Fibroblast of gingiva (primary cell): ENCODE measurements around the gene IGLL5.

ENCODE experiments used
- DNase-seq: peaks from one replicate; pipeline ENCODE4 v3.0.0-alpha.2; 2011; ENCODE audit warnings: low read depth

Gene IGLL5

GRCh38 chr22:22927196-22927887, 39.7 kb downstream of the IGLL5 start:
- no peak for DNase-seq

- no peak for DNase-seq
Observed at GRCh38 chr22:22927888-22928665, 40.5 kb downstream of the IGLL5 start.

GRCh38 chr22:22928666-22929380, 41.2 kb downstream of the IGLL5 start:
- DNase-seq: no peak

GRCh38 chr22:22929381-22930221, 42.0 kb downstream of the IGLL5 start:
- DNase-seq: no peak

GRCh38 chr22:22930222-22930497, 42.5 kb downstream of the IGLL5 start:
- no peak for DNase-seq

- no peak for DNase-seq
Observed at GRCh38 chr22:22930571-22931556, 43.2 kb downstream of the IGLL5 start.

GRCh38 chr22:22931557-22932270, 44.1 kb downstream of the IGLL5 start:
- DNase-seq: no peak

- DNase-seq: no peak
Observed at GRCh38 chr22:22932512-22932941, 44.9 kb downstream of the IGLL5 start.

- DNase-seq: no peak
Observed at GRCh38 chr22:22933100-22933806, 45.6 kb downstream of the IGLL5 start.

- DNase-seq: no peak
Observed at GRCh38 chr22:22933807-22934542, 46.4 kb downstream of the IGLL5 start.

- no peak for DNase-seq
Observed at GRCh38 chr22:22934543-22935055, 47.0 kb downstream of the IGLL5 start.

- DNase-seq: no peak
Observed at GRCh38 chr22:22935056-22935545, 47.5 kb downstream of the IGLL5 start.

- DNase-seq: no peak
Observed at GRCh38 chr22:22935546-22936157, 48.0 kb downstream of the IGLL5 start.

- DNase-seq: no peak
Observed at GRCh38 chr22:22936180-22936914, 48.7 kb downstream of the IGLL5 start.

GRCh38 chr22:22936915-22937656, 49.5 kb downstream of the IGLL5 start:
- no peak for DNase-seq

GRCh38 chr22:22937894-22938480, 50.4 kb downstream of the IGLL5 start:
- no peak for DNase-seq
